Lower leg skin (tissue), 4 donors: ENCODE results near the gene ELFN1. TPM values are rescaled to one million over a fixed set of nuclear protein-coding genes. Genes with fewer than 3 reads are reported as not detected.
A peak's percentile ranks its signal among the peaks of the same experiment; 100 is the strongest.

Source experiments
- DNase-seq, 2 donors: peaks; one replicate each; pipeline ENCODE4 v3.0.0-alpha.2; 2019; ENCODE audit warnings: low spot score in 2 of 2
- H3K4me3 ChIP-seq: fragments of 200-600 bp; sonication (generic); 2 replicates; pipeline ENCODE4 v1.5.1; 2017; ENCODE audit warnings: mild to moderate bottlenecking, low read depth; ENCODE audit not compliant: poor library complexity, severe bottlenecking
- POLR2A ChIP-seq, 2 donors: fragments of 450-650 bp; IDR thresholded peaks; one replicate each; pipeline ENCODE4 v1.6.1; 2016 to 2017; ENCODE audit warnings: antibody characterized with exemption in 2 of 2, mild to moderate bottlenecking in 1 of 2, moderate library complexity in 1 of 2
- WGBS, 2 donors: methylation state at CpG; one replicate each; pipeline ENCODE4 v1.1.5; 2018; 5-methylcytosine and 5-hydroxymethylcytosine counted together
- intact Hi-C: fragments of 100-400 bp; cut with DNase I; formaldehyde crosslinking; loops from one replicate; pipeline ENCODE4 v1.15.0; 2023; ENCODE audit warnings: low total_unique reads
- total RNA-seq, 4 donors: library from RNA; depleted of rRNA; stranded (reverse); fragments of >200 nt; gene quantifications; one replicate each; pipeline ENCODE4 v1.1.0, GENCODE V29; 2016
- TF ChIP-seq, protein P1 (sequence below), 3 donors: fragments of 450-650 bp; IDR thresholded peaks; one replicate each; pipeline ENCODE4 v1.5.1; 2016; ENCODE audit warnings: antibody characterized with exemption in 3 of 3, mild to moderate bottlenecking in 3 of 3, moderate library complexity in 2 of 3

Gene ELFN1
- total RNA-seq, 4 donors from 2014 or later: 1.2 to 2.6 (median 1.8) TPM

DNA sequence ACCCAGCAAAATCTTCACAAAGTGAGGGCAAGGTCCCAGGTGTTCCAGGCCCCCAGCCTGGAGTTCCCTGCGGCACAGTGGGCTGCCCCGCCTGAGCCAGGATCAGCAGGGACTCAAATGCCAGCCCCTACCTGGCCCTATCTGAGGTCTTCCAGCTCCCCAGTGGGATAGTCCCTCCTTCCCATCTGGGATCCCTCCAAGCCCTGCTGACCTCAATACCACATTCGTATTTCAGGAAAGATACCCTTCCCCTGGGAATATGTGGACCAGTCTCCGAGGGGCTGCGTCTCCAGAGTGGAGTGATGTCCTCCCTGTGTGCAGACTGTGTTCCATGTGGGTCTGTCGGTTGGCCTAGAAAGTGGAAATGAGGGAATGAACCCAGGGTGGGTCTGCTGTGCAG, 40.9 kb downstream of the ELFN1 start:
- 84 to 86% methylated on average over 6 of the region's 6 CpGs for WGBS, 2 donors
- no peak for DNase-seq
- no peak overlapping the region for H3K4me3 ChIP-seq
- intact Hi-C loops: no loop called here
- TF ChIP-seq POLR2A (IDR thresholded peaks at IDR 0.05): no peak
- TF ChIP-seq, protein P1, sequence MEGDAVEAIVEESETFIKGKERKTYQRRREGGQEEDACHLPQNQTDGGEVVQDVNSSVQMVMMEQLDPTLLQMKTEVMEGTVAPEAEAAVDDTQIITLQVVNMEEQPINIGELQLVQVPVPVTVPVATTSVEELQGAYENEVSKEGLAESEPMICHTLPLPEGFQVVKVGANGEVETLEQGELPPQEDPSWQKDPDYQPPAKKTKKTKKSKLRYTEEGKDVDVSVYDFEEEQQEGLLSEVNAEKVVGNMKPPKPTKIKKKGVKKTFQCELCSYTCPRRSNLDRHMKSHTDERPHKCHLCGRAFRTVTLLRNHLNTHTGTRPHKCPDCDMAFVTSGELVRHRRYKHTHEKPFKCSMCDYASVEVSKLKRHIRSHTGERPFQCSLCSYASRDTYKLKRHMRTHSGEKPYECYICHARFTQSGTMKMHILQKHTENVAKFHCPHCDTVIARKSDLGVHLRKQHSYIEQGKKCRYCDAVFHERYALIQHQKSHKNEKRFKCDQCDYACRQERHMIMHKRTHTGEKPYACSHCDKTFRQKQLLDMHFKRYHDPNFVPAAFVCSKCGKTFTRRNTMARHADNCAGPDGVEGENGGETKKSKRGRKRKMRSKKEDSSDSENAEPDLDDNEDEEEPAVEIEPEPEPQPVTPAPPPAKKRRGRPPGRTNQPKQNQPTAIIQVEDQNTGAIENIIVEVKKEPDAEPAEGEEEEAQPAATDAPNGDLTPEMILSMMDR (IDR thresholded peaks at IDR 0.05): no peak

DNA sequence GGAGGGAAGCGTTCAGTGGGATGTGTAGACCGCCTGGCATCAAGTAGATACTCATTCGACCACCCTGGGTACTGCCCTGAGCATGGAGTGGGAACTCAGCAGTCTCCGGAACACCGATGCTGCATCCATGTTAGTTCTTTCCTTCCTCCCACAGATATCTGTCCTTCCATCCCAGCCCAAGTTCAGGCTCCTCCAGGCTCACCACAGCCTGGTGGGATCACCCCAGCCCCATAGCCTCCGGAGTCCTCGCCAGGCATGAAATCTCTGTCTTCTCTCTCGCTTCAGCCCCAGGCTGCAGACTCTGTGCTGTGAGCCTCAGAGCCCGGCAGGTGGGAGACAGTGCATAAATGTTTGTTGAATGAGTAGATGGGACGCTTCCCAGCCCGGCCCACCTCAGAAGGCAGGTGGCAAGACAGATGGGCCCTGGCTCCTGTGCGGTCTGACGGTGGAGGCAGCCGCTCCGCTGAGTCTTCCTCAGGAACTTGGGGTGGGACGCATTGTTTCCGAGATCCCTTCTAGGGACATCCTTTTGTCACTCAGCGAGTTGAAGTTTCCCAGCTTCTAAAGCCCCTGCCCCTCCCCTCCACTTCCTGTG, 42.9 kb downstream of the ELFN1 start:
- no peak for DNase-seq
- intact Hi-C loops: no loop called here
- 76 to 84% methylated on average over 18 of the region's 18 CpGs for WGBS, 2 donors
- H3K4me3 ChIP-seq: no peak overlapping the region
- TF ChIP-seq, protein P1 (IDR thresholded peaks at IDR 0.05): no peak
- TF ChIP-seq POLR2A (IDR thresholded peaks at IDR 0.05): no peak

DNA sequence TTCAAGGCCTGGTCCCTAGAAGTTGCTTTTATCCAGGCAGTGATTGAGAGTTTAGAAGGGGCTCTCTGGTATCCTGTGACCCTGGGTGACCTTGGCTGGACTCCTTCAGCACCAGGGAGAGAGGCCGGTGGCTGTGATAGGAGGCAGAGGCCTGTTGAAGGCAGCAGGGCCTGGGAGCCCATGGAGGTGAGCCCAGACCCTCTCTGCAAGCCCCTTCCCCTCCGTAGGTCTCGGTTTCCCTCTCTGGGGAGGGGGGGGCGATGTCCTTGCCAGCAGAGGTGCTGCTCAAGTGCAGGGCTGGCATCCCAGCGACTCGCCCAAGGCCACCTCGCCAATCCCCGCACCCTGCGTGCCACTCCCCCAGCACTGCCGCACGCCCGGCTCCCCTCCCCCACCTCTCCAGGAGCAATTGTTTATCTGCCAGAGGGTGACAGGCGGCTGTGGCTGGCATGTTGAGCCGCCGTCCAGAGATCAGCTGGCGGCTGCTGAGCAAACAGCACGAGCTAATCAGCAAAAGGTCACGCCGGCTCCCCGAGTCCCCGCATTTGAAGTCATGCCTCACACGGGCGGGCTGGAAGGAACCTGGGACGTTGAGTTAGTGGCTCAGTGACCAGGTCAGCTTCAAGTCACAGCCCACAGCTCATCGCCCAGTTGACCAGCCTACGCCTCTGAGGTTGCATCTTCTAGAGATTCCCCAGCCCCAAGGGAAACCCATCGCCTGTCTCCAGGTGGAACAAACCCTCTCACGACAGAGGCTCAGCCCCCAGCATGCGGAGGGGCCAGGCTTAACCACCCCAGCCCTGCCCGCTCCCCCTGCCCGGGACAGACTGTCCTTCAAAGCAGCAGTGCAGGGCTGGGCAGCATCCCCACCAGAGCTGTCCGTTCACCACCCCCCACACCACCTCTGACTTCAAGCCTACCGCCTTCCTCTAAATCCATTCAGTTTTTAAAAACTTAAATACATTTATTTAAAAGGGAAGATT, 43.7 kb downstream of the ELFN1 start:
- no peak overlapping the region for H3K4me3 ChIP-seq
- DNase-seq: no peak
- intact Hi-C loops: no loop called here
- no peak for TF ChIP-seq POLR2A (IDR thresholded peaks at IDR 0.05)
- TF ChIP-seq, protein P1 (IDR thresholded peaks at IDR 0.05): peak in 1 of 3 donors; percentile 76
- 74 to 82% methylated on average over 22 to 29 of the region's 33 CpGs for WGBS, 2 donors

DNA sequence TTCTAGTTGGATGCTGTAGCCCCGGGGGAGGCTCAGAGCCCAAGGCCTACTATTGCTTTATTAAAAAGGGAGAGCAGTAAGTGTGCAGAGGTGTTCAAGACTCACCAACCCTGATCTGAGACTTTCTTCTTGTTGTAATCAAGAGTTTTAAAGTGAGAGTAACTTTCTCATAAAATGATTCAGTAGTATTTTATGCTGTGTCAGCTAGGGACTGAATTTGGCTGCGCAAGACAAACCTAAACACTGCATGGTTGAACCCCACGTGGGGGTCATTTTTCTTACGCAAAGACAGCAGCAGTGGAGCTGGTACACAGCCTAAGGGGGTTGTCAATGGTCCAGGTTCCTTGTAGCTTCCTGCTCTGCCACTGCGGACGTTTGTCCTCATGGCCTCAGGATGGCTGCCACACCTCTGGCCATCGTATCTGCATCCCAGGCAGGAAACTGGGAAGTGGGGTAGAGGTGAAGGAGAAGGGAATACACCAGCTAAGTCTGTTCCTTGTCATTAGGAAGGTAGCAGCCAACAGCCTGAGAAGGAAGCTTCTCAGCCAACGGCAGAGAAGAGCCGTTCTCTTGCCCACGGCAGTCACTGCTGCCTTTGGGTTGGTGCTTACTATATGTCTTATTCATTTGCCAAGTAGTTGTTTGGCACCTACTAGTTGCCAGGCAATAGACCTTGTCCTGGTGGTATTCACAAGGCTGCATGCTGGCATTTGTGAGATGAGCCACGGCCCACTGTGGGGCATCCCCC, 44.7 kb downstream of the ELFN1 start:
- intact Hi-C loops: no loop called here
- TF ChIP-seq POLR2A (IDR thresholded peaks at IDR 0.05): no peak
- TF ChIP-seq, protein P1 (IDR thresholded peaks at IDR 0.05): no peak
- H3K4me3 ChIP-seq: no peak overlapping the region
- no peak for DNase-seq
- WGBS, 2 donors: 86 to 90% methylated on average over 11 of the region's 11 CpGs

DNA sequence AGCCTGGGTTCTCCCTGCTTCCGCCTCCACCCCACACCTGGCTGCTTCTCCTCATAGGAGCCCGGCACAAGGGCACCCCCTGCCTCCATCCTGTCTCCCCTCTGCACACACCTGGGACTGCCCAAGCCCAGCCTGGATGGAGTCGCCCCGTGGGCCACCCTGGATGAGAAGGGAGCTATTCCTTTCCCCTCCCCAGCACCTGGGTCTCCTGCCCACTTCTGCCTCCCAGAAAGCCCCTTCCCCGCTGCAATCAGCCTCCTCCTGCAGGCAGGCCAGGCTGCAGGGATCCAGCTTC, 45.2 kb downstream of the ELFN1 start:
- 92 to 96% methylated on average over 5 of the region's 5 CpGs for WGBS, 2 donors

More for the DNA sequence above, 45.2 kb downstream of the ELFN1 start:
- no peak overlapping the region for H3K4me3 ChIP-seq
- no peak for DNase-seq
- TF ChIP-seq, protein P1 (IDR thresholded peaks at IDR 0.05): no peak
- TF ChIP-seq POLR2A (IDR thresholded peaks at IDR 0.05): no peak
- intact Hi-C loops: no loop called here
